ENCODE data around the gene PRR16.

DNA sequence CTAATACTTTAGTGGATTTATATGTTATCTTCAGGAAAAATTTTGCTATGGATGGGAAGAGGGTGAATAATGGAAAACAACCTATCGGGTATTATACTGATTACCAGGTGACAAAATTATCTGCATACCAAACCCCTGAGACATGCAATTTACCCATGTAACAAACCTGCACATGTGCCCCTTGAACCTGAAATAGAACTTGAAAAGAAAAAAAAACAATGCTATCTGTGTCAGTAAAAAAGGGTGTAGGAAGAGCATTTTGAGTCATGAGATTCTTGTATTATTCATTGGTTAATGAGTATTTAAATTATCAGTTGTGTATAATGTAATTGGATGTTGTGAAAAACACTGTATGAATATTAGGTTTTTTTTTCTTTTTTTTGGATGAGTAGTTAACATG lies 75.4 kb downstream of the PRR16 start:
- no peak for TF ChIP-seq ESRRG (CRISPR knock-in tag; IDR thresholded peaks at IDR 0.05)
- no peak for TF ChIP-seq ZC3H10 (CRISPR knock-in tag; IDR thresholded peaks at IDR 0.05)
- TF ChIP-seq, protein P1, sequence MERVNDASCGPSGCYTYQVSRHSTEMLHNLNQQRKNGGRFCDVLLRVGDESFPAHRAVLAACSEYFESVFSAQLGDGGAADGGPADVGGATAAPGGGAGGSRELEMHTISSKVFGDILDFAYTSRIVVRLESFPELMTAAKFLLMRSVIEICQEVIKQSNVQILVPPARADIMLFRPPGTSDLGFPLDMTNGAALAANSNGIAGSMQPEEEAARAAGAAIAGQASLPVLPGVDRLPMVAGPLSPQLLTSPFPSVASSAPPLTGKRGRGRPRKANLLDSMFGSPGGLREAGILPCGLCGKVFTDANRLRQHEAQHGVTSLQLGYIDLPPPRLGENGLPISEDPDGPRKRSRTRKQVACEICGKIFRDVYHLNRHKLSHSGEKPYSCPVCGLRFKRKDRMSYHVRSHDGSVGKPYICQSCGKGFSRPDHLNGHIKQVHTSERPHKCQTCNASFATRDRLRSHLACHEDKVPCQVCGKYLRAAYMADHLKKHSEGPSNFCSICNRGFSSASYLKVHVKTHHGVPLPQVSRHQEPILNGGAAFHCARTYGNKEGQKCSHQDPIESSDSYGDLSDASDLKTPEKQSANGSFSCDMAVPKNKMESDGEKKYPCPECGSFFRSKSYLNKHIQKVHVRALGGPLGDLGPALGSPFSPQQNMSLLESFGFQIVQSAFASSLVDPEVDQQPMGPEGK (CRISPR knock-in tag; IDR thresholded peaks at IDR 0.05; ENCODE audit: borderline replicate concordance), result no peak
- TF ChIP-seq GLIS3 (CRISPR knock-in tag; IDR thresholded peaks at IDR 0.05), result no peak
- TF ChIP-seq ARNTL (CRISPR knock-in tag; IDR thresholded peaks at IDR 0.05; ENCODE audit: borderline replicate concordance, low read depth), result no peak
- TF ChIP-seq, protein P2, sequence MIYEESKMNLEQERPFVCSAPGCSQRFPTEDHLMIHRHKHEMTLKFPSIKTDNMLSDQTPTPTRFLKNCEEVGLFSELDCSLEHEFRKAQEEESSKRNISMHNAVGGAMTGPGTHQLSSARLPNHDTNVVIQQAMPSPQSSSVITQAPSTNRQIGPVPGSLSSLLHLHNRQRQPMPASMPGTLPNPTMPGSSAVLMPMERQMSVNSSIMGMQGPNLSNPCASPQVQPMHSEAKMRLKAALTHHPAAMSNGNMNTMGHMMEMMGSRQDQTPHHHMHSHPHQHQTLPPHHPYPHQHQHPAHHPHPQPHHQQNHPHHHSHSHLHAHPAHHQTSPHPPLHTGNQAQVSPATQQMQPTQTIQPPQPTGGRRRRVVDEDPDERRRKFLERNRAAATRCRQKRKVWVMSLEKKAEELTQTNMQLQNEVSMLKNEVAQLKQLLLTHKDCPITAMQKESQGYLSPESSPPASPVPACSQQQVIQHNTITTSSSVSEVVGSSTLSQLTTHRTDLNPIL (CRISPR knock-in tag; IDR thresholded peaks at IDR 0.05; ENCODE audit: low read depth), result no peak
- no peak for TF ChIP-seq RARB (CRISPR knock-in tag; IDR thresholded peaks at IDR 0.05)
- no peak for TF ChIP-seq ZFP3 (CRISPR knock-in tag; IDR thresholded peaks at IDR 0.05)
- no peak for TF ChIP-seq ZNF70 (CRISPR knock-in tag; IDR thresholded peaks at IDR 0.05)
- no peak for TF ChIP-seq OSR1 (CRISPR knock-in tag; IDR thresholded peaks at IDR 0.05)
- TF ChIP-seq BACH2 (CRISPR knock-in tag; IDR thresholded peaks at IDR 0.05; ENCODE audit: borderline replicate concordance), result no peak
- no peak for TF ChIP-seq ZNF565 (CRISPR knock-in tag; conservative IDR thresholded peaks at IDR 0.05; ENCODE audit: low read depth)
